GM18517 (cell line): Measurements from ENCODE around the gene CDKAL1.
"Not testable (repeated sequence)": the region's sequence is repeated elsewhere in the genome, so short reads cannot be mapped to it uniquely, and the experiment has no call there.

Experiments used
- ATAC-seq: cut with Tn5 transposase; IDR thresholded peaks from one replicate; pipeline ENCODE4 v1.9.1; 2021; ENCODE audit warnings: mild to moderate bottlenecking, moderate library complexity; ENCODE audit not compliant: unreplicated experiment

The CDKAL1 gene

DNA sequence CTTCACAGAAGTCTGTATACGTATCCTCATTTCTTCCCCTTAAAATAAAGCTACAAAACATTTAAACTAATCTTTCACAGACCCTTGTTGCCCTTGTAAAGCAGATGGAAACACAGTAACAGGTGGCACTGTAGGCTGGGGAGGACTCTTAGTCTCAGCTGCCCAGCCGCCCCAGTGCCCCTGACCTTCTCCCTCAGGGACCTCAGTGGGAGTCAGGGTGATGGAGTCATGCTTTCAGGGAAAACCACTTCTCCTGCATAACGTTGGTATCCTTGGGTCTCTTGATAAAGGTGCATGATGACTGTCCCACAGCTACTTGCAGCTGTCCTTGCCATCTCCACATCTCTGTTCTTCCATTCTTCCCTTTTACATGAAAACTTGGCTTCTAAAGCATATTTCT, 198.6 kb downstream of the CDKAL1 start:
- ATAC-seq: no peak

DNA sequence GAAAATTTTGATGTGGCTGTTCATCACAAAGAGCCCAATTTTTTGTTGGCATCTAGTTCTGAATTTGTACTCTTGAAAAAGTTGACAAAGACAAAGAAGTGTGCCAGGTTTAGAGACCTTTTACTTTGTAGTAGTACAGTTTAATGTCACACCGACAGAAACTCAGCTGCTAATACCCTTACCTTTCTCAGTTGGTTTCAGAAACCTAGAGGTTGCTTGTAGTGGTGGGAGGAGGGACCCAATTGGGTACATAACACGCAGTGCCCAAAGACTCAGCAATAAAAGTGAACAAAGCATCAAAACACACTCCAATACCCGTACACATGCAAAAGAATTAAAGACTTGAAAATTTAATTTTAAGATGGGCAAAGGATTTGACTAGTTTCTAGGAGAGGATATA, 203.7 kb downstream of the CDKAL1 start:
- ATAC-seq: no peak

DNA sequence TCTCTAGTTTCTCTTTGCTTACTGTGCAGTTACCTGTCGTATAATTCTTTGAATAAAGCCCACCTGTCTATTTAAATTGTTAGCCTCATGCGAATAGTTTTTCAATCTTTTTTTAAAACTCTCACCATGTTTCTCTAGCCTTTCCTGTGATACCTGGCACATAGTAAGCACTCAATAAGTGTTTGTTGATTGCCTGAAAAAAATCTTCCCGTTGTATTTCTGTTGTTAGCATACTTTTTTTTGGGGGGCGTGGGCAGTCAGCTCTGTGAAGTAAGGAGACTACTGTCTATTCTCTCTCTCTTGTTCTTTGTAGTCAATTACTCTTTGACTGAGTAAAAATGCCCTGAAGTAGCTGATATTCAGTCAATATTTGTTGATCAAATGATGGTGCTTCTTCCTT, 205.8 kb downstream of the CDKAL1 start:
- ATAC-seq: no peak

DNA sequence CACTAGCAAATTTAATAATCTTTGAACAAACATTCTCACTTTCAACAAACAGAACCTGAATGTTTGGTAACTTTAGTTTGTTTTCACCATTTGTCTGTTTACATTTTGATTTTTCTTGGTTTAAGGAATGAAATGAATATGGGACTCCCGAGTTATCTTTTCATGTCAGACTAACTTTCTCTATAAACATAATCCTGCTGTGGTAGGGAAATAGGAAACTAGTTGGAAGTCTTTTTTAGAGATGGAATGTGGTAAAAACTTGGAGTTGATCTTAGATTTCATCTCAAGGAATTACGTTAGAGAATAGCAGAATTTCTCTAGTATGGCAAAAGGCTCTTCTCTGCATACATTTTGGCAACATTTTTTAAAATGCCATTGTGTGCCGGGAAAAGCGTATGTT, 206.5 kb downstream of the CDKAL1 start:
- no peak for ATAC-seq

DNA sequence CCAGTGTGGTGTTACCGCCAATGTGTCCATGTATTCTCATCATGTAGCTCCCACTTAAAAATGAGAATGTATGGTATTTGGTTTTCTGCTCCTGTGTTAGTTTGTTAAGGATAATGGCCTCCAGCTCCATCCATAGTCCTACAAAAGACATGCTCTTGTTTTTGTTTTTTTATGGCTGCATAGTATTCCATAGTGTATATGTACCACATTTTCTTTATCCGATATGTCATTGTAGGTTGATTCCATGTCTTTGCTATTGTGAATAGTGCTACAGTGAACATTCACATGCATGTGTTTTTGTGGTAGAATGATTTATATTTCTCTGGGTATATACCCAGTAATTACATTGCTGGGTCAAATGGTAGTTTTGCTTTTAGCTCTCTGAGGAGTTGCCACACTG, 207.2 kb downstream of the CDKAL1 start:
- no peak for ATAC-seq

DNA sequence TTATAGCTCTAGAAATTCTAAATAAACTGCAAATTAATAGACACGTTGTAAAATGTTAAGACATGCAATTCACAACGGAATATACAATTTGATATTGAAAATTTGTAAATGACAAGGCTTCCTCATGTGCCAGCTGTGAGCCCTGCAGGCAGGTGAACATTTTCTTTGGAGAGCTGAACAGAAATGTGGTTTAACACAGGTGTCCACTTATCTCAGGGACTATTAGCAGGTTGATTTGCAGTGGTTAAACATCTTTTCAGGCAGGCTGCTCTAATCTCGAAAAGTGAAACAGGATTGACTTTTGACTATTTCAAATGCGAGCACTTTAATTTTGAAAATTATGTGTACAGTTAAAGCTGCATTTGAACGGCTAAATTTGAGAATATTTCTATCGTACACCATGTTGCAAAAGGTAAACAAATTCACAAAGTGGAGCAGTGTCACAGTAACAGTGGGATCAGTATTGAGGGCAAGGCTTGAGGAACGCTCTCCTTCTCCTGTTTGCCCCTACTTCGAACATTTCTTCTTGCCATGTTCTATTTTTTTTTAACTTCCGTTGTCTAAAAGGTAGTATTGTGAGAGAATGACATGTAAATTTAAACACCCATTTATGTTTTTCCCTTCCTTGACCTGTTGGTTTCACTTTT, 210.8 kb downstream of the CDKAL1 start:
- ATAC-seq: no peak

DNA sequence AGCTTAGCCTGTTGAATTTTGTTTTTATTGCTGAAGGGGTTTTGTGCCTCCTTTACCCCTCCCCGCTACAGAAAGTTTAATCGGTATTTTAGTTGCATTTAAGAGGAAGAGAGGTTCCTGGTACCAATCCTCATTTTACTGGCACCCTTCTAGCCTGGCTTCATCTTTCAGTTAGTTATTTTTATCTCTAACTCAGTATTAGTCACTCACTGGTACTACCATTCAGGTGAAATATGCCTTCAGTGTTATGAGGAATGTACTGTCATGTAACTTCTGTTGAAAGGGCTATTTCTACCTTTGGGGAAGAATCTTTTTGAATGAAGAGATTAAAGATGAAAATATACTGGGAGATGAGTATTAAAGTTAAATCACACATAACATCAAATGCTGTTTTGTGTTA, 211.8 kb downstream of the CDKAL1 start:
- no peak for ATAC-seq

DNA sequence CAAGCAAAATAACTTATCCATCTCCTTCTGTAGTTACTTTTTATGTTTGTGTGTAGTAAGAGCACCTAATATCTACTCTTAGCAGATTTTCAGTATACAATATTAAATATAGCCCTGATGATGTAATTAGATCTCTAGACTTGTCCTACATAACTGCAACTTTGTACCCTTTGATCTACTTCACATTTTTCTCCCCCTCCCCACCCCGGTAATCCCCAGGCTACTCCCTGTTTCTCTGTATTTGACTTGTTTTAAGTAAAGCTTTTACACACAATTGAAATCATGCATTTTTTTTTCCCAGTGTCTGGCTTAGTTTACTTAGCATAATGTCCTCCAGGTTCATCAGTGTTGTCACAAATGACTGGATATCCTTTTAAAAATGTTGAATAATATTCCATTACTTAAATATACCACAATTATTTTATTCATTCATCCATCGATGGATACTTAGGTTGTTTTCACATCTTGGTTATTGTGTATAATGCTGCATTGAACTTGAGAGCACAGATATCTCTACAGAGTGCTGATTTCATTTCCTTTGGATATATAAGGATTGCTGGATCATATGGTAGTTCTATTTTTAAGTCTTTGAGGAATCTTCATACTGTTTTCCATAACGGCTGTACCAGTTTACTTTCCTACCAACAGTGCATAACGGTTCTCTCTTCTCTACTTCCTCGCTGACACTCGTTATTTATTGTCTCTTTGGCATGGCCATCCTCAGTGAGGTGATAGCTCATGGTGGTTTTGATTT, 212.7 kb downstream of the CDKAL1 start:
- no peak for ATAC-seq

DNA sequence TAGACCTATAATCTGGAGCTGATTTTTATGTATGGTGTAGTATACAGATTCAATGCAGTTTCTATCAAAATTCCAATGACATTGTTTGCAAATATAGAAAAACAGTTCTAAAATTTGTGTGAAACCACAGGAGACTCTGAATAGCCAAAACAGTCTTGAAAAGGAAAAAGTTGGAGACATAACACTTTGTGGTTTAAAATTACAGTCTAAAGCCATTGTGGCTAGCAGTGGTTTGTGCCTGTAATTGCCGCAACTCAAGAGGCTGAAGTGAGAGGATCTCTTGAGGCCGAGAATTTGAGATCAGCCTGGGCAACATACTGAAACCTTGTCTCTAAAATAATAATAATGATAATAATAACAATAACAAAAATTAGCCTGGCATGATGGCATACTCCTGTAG, 213.7 kb downstream of the CDKAL1 start:
- ATAC-seq: no peak

DNA sequence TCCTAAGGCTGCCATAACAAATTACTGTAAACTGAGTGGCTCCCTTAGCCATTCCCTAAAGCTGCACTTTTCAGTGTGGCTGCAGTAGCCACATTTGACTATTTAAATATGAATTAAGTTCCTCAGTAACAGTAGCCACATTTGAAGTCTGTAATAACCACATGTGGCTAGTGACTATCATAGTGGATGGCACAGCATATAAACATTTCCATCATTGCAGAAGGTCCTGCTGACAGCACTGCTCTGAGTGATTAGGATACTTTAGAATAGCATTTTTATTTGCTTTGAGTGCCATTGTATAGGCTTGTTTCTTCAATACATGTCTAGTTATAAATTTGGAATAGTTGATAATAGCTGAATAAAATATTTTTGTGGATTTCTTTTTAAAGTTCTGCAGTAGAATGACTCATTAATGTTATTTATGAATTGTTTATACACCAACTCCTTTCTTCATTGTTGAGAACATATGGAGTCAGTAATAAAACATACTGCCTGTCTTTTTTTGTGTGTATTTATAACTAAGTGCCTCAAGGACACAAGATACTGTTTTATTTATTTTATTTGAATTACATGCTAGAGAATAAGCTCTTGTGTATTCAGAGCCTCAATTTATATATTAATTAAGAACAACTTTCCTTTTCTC, 217.2 kb downstream of the CDKAL1 start:
- ATAC-seq: no peak

DNA sequence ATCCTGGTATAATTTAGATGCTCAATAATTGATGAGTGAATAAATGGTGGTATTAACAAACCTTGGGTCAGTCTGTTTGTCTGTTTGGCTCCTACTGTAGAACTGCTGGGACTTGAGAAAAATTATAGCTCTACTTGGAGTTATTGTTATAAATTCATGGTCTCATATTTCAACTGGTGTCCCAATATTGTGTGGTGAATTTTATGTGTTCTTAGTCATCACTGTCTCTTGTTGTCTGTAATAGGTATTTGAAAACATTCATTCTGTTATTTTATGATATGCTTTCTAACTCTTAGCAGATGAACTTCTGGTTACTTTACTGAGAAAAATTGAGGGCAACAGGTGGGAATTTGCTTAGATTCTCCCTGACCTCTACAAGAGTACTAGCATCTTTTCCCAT, 221.4 kb downstream of the CDKAL1 start:
- no peak for ATAC-seq

DNA sequence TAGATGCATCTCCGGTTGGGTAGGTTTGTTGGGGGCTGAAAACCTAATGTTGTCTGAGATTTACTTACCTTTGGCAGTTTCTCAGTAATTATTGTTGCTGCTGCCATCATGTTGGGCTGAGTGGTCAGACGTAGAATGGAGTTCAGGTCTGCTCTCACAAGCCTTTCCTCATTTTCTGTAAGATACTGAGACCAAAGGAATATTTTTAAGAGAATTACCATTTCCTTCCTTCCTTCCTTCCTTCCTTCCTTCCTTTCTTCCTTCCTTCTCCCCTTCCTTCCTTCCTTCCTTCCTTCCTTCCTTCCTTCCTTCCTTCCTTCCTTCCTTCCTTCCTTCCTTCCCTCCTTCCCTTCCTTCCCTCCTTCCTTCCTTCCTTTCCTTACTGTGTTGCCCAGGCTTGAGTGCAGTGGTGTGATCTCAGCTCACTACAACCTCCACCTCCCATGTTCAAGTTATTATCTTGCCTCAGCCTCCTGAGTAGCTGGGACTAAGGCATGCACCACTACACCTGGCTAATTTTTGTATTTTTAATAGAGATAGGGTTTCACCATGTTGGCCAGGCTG, 222.4 kb downstream of the CDKAL1 start:
- ATAC-seq: not testable (repeated sequence)

DNA sequence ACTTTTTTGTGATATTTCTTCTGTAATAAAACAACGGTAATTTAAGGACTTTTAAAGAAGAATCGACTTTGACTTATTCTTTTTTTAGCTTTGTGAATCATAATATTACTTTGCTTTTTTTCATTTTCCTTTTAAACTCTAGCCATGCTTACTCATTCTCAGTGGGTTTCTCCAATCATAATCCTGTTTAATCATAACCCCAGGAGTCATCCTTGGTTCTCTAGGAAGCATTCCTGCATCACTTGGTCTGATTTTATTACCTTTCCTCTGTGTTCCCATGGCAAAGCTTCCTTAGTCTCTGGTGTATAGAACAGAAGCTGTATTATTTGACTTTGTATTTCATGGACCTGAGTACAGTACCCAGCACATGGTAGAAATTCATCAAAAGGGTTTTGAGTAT, 223.5 kb downstream of the CDKAL1 start:
- no peak for ATAC-seq

DNA sequence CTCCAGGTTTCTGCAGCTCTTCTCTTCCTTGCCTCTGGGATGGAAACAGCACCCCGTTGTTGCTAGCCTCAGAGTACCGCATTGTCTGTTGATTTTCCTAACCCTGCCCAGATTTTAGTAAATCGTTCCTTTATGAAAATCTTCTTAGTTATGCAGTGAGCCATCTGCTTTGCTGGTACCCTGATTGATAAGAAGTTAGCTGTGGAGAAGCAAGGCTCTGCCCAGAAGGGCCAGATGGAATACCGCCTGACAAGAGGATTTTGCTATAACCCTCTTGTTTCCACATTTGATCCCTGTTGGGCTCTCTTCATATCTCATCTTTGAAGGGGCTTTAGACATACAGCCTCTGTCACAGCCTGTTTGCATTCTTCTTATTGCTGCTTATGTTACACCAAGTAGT, 229.0 kb downstream of the CDKAL1 start:
- ATAC-seq: no peak

DNA sequence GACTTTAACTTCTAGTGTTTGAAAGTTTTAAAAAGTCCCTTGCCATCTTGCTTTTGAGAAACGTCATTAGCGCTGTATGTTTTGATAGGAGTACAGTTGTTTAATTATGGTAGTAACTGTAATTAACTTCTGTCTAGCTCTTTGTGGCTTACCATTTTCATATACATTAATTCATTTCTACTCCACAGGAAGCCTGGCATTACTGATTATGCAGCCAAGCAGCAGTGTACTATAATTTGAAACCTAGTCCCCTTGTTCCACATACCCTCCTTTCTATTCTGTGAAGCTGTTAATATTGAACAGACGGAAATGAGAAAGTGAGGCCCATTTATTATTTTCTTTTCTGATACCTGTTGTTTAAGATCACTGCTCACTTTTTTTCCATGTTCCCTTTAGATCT, 235.4 kb downstream of the CDKAL1 start:
- ATAC-seq: no peak

DNA sequence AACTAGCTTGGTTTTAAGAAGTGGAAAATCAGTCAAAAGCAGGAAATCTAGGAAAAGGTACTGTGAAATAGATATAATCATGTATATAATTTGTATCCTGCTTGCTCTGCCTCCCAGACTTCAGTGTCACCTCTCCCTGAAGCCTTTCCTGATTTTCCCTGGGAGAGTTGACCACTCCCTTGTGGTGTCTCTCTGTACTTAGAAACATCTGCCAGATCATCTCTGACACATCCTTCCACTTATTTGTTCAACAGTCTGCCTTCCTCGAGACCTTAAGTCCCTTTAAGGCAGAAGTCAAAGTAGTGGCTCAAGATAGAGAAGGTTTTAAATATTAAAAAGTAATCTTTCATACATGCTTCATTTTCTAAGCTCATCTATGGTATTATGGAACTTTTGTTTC, 236.5 kb downstream of the CDKAL1 start:
- no peak for ATAC-seq

DNA sequence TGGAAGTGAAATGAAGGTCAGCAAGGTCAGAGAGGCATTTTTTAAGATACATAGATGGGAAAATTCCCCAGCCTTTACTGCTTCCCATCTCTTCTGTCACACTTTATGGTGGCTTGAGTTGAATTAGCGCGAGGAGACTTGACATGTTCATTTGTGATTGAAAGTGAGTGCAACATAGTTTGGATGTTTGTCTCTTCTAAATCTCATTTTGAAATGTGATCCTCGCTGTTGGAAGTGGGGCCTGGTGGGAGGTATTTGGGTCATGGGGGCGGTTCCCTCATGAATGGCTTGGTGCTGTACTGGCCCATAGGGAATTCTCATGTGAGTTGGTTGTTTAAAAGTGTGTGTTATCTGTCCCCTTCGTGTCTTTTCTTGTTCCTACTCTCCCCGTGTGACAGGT, 237.2 kb downstream of the CDKAL1 start:
- no peak for ATAC-seq

DNA sequence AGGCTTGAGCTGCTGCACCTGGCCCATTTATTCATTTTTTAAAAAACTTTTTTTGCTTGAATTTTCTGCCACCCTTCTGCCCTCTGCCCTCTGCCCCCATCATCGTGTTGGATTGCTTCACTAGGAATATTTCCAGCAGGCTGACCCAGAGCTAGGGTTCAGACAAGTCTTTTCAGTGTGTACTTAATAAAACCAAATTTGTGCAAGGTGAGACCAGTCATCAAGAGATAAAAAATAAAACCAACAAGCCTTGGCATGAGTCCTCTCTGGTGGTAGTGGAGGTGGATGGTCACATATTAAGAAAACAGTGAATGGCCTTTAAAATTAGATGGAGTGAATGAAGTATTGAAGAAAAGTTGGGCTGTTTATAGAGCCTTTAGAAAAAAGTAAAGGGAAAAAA, 239.6 kb downstream of the CDKAL1 start:
- no peak for ATAC-seq

DNA sequence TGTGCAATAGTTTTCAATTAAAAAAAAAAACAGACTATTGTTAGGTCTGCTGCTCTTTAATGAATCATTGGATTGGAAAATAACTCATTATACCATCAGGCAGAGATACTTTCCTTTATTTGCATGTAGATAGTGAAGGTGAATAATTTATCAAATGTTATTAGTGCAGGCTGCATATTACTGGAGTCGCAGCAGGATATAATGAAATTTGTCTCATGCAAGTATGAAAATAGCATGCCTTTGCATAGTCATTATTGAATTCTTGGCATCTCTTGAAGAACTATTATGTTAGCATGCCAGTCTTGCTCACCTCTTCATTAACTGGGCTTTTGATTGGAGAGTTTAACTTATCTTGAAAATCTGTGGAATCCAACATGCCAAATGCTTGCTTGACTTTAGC, 241.7 kb downstream of the CDKAL1 start:
- ATAC-seq: no peak

DNA sequence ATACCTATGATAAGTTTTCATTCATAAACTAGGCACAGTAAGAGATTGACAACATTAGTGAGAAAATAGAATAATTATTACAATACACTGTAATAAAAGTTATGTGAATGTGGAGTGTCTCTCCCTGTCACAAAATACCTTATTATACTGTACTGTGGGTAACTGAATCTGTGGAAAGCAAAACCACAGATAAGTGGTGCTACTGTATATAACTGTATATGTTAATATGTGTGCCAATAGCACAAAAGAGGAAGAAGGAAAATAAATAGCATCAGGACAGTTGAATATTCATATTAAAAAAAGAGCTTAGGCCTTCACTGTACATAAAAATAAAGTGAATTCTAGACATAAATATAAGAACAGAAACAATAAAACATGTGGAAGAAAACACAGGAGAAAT, 243.5 kb downstream of the CDKAL1 start:
- no peak for ATAC-seq

DNA sequence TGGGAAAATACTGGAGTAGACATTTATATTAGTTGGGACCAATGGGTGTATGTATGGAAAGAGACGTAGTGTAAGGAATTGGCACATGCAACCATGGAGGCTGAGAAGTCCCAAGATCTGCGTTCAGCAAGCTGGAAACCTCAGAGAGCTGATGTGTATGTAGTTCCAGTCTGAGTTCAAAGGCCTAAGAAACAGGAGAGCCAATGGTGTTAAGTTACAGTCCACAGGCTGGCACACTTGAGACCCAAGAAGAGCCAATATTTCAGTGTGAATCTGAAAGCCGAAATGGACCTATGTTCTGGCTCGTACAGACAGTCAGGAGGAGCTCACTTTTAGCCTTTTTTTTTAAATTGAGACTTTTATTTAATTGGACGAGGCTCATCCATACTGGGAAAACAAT, 244.2 kb downstream of the CDKAL1 start:
- ATAC-seq: no peak

DNA sequence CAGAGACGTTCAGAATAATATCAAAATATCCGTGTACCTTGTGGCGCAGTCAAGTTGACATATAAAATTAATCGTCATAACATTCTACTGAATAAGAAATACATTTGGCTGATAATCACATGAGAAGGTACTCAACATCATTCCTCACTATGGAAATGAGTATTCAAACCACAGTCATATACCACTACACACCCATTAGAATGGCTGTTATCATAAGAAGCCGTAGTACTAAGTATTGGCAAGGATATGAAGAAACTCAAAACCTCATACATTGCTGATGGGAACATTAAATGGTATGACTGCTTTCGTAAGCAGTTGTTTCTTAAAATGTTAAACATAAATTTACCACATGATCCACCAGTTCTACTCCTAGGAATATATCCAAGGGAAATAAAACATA, 244.7 kb downstream of the CDKAL1 start:
- ATAC-seq: no peak
